GM12864 (cell line): Measurements from ENCODE around the gene ITPKC.

Experiments used
- DNase-seq: peaks from one replicate; pipeline ENCODE4 v3.0.0-alpha.2; 2011; ENCODE audit warnings: low read depth
- H3K4me3 ChIP-seq: 2 replicates; pipeline ENCODE4 v1.5.1; 2011; ENCODE audit warnings: mild to moderate bottlenecking, low read depth, low read length, control low read depth
- TF ChIP-seq, protein P1 (sequence below): IDR thresholded peaks from 2 replicates; pipeline ENCODE4 v1.5.1; 2011; ENCODE audit warnings: low read depth, mild to moderate bottlenecking, moderate library complexity, low read length, control low read depth, inconsistent platforms; ENCODE audit errors: missing control alignments

The ITPKC gene

DNA sequence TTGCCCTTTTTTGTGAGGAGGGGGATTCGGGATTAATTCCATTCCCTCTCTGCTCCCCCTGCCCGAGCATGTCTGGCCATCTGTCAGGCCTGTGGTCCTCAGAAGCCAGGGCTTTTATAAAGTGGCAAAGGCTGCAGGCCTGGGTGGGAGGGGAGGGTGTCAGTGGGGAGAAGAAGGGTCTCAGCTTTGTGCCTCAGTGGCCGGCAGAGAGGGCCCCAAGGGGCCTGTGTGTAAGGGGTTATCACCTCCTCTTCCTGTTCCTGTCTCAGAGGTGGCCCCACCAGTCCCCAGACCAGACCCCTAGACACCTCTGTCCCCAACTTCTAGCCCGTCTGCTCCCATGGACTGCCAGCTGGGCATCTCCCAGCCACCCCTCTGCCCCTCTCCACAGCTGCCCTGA is 23.0 kb upstream of the ITPKC start:
- TF ChIP-seq, protein P1, sequence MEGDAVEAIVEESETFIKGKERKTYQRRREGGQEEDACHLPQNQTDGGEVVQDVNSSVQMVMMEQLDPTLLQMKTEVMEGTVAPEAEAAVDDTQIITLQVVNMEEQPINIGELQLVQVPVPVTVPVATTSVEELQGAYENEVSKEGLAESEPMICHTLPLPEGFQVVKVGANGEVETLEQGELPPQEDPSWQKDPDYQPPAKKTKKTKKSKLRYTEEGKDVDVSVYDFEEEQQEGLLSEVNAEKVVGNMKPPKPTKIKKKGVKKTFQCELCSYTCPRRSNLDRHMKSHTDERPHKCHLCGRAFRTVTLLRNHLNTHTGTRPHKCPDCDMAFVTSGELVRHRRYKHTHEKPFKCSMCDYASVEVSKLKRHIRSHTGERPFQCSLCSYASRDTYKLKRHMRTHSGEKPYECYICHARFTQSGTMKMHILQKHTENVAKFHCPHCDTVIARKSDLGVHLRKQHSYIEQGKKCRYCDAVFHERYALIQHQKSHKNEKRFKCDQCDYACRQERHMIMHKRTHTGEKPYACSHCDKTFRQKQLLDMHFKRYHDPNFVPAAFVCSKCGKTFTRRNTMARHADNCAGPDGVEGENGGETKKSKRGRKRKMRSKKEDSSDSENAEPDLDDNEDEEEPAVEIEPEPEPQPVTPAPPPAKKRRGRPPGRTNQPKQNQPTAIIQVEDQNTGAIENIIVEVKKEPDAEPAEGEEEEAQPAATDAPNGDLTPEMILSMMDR, result no peak
- no peak overlapping the region for H3K4me3 ChIP-seq
- DNase-seq, result no peak

DNA sequence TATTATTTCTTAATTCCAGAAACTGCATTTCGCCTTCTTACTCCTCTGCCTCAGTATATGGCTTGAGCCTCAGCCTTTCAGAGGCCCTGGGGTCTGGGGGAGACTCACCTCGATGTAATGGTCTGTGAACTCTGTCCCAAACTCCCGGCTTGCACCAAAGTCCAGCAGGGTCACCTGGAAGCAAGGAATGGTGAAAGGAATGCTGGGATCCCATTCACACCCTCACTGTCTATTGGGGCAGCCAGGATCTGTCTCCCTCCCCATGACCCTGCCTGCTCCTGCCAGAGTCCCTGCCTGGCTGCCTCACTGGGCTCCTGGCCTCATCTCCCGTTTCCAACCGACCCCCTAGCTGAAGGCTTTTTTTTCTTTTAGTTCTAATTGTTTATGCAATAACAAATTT is 21.0 kb upstream of the ITPKC start:
- H3K4me3 ChIP-seq, result no peak overlapping the region
- DNase-seq, result no peak
- TF ChIP-seq, protein P1, result no peak

DNA sequence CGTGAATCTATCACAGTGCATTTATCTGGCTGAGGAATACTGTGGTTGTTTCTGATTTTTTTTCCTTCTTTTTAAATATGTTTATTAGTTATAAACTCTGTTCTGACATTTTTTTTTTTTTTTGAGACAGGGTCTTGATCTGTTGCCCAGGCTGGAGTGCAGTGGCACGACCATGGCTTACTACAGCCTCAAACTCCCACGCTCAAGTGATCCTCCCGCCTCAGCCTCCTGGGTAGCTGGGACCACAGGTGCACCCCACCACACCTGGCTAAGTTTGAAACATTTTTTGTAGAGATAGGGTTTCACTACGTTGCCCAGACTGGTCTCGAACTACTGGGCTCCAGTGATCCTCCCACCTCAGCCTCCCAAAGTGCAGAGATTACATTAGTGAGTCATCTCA is 19.9 kb upstream of the ITPKC start:
- no peak for DNase-seq
- H3K4me3 ChIP-seq, result no peak overlapping the region
- TF ChIP-seq, protein P1, result no peak

DNA sequence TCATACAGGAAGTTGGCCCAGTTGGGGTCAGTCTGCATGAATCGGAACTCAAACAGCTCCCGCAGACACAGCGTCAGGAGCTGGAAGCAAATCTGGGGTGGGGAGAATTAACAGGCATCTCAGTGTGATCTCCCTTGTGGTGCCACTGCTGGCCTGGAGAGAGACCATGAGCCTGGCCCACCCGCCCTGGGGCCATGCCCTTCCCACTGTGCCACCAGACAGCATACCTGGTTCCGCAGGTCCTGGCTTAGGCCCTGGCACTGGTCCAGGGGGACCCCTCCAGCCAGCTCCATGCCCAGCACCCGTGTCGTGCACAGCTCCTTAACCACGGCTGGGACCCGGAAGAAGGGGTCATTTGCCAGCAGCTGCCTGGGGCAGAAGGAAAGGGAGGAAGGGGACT is 16.8 kb upstream of the ITPKC start:
- no peak overlapping the region for H3K4me3 ChIP-seq
- TF ChIP-seq, protein P1, result no peak
- DNase-seq, result no peak

DNA sequence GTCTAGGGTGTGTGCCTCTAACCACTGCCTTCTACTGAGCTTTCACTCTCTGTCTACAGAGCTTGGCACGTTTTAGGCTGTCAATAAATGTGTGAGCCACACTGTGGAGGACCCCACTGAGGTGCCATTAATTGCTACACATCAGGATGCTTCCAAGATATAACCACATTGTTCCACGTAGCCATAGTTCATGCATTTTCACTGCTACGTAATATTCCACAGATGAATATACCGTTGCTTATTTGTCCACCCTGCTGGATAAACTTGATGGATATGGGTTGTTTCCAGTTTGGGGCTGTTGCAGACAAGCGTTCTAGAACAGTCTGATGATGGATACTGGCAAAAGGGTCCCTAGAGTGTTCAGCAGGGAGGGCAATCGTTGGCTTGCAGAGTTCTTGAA is 15.2 kb upstream of the ITPKC start:
- H3K4me3 ChIP-seq, result no peak overlapping the region
- TF ChIP-seq, protein P1, result no peak
- no peak for DNase-seq

DNA sequence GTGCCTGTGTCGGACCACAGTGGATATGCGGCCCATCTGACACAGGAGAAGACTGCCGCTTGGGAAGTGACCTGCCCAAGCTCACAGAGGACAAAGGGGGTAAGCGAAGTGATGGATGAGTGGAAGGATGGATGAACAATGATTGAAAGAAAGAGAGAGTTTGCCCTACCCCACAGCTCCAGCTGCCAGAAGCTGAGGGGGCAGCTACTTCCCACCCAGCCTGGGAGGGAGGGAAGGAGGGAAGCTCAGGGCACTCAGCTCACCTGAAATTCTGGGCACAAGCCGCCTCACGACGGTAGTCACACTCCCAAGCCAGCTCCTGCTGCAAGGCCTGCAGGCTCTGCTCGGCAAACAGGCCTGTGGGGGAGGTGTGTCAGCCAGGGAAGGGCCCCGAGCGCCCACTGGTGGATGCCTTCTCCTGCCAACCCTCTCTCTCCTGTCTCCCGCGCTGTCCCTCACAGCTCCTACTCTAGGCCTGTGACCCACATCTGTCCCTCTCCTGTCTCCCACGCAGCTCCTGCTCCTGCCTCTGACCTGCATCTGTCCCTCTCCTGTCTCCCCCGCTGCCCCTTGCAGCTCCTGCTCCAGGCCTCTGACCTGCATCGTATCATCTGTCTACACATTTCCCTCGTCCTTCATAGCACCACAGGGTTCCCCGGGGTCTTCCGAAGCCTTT is 14.4 kb upstream of the ITPKC start:
- no peak overlapping the region for H3K4me3 ChIP-seq
- no peak for DNase-seq
- TF ChIP-seq, protein P1, result no peak
